ENCODE results near the gene PTH1R. TPM values are rescaled to one million over a fixed set of nuclear protein-coding genes. Genes with fewer than 3 reads are reported as not detected.
A peak's percentile ranks its signal among the peaks of the same experiment; 100 is the strongest.

Gene PTH1R
- polyA plus RNA-seq, 2 of the 4 experiments (the other 2 are of a cell fraction), result 0.45 to 0.53 TPM

DNA sequence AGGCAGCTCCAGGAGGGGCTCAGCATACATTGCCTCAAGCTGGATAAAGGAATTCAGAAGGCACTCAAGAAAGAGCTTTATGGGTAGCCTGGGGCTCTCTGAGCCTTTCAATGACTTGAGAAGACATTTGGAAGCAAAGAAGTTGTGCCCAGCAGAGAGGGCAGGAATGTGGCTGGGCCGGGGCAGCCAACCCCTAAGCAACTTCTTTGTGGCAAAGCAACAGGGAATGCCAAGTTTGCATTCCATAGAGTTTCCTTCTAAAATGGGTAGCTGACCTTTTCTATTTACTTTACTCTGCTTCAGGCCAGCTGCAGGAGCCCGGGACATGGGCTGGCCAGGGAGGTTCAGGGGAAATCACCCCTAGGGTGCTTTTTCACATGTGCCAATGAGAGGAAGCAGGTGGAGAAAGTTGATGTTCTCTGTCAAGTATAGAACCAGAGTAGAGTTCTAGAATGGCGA, 53.5 kb downstream of the PTH1R start:
- TF ChIP-seq MAZ (IDR thresholded peaks at IDR 0.05; ENCODE audit: borderline replicate concordance, low read depth, low read length) (no peak), RFX5 (IDR thresholded peaks at IDR 0.05) (no peak)
- peak in 1 of 2 experiments; percentile 9; a peak in 2 of 6 replicates for ATAC-seq
- Histone ChIP-seq H3K4me2 (peak overlapping the region; percentile 63), H3K4me1 (peaks cover 86% of the 10 kb centered on the region), H3K4me3 (no peak overlapping the region), H3K27ac (peak overlapping the region; percentile 85 to 88), H3K9me3 (peaks cover 6% of the 10 kb centered on the region; the same call in 1 of the 3 replicates)
- 19% methylated on average over 3 of the region's 3 CpGs for WGBS (ENCODE audit: missing lambda C conversion rate)
- no peak for FAIRE-seq
- DNase-seq (ENCODE audit: low read depth in 1 of 2, low spot score in 1 of 2), result peak in 1 of 2 experiments; percentile 26
- POLR2A ChIA-PET, result interaction anchor here (1.4 kb wide), 1 partner anchor 46 kb away, joined by 6 read pairs; the partner anchor contains the start of gene CCDC12
- CTCF ChIA-PET, result interaction anchor here (1.0 to 1.7 kb wide), 5 partner anchors 9 to 66 kb away, joined by 3 to 4 read pairs (median 3); no protein-coding TSS in a partner anchor

DNA sequence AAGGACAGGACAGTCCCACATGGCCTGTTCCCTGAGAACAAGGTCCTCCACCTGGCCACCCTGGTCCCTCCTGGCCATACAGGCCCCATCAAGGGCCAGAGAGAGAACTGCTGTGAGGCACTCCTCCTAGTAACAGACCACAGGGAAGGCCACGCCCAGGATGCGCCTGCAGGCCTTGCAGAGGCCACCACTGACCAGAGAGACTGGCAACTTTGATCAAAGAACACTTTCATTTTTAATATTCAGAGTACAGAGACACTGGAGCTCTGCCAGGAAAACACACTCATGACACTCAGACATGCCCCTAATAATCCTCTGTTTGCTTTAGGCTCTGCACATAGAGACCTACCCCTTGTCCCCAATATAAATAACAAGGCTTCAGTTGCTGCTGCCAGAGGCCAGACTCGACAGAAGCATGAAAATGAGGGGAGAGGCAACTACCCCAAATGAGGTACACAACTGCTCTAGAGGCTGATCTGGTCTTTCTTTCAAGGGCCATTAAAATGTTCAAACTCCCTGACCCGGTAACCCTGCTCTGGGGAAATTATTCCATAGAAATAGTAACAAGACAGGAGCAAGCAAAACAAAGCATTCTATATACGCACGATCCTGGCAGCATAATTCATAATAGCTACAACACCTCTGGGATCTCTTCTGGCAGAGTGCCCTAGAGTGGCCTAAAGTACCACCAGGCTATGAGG, 54.3 kb downstream of the PTH1R start:
- ATAC-seq, result peak; percentile 15 to 46; a peak in 3 of 6 replicates

DNA sequence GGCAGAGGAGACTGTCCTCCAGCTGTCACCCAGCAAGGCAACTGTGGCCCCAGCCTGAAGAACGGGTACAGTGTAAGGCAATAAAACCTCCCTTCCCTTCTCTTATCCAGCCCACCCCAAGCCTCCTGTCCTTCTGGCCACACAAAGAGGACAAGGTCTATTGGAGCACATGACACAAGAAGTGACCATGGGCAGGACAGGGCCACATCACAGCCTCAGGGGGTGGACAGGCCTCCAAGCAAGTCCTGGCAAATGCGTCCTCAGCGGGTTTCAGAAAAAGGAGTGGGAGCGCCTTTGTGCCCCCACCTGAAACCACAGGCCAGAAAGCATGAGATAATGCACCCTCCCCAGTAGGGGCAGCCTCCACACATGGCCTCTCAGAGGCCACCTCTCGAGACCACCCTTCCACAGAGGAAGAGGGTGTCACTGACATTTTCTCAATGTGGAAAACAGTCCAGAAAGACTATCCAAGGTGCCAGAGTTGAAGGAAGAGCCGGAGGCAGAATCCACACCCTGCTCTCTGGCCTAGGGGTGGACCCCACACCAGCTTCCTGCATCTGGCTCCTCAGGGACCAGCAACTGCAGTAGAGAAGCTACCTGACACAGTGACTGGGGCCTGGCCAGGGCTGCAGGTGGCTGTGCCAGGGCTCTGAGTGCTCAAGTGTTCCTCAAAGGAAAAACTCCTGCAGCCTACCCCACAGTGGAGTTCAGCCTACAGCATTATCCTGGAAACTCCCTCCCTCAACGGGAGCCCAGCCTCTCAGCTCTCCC, 55.1 kb downstream of the PTH1R start:
- FAIRE-seq (no peak), DNase-seq (ENCODE audit: low read depth in 1 of 2, low spot score in 1 of 2) (no peak), ATAC-seq (no peak)
- 74% methylated on average over 6 of the region's 7 CpGs for WGBS (ENCODE audit: missing lambda C conversion rate)
- Histone ChIP-seq H3K27ac (peak overlapping the region; percentile 85 to 88), H3K4me1 (peaks cover 84% of the 10 kb centered on the region), H3K4me3 (no peak overlapping the region), H3K4me2 (peak overlapping the region; percentile 63), H3K9me3 (peaks cover 6% of the 10 kb centered on the region; the same call in 1 of the 3 replicates)
- ChIA-PET POLR2A (no interaction called here), CTCF (interaction anchor here (1.1 to 5.3 kb wide), 3 partner anchors 8 to 66 kb away, joined by 4 to 62 read pairs (median 11); no protein-coding TSS in a partner anchor)
- TF ChIP-seq FOSB (CRISPR knock-in tag; IDR thresholded peaks at IDR 0.05), result no peak
- TF ChIP-seq EP300 (IDR thresholded peaks at IDR 0.05), result no peak
- TF ChIP-seq, protein P1, sequence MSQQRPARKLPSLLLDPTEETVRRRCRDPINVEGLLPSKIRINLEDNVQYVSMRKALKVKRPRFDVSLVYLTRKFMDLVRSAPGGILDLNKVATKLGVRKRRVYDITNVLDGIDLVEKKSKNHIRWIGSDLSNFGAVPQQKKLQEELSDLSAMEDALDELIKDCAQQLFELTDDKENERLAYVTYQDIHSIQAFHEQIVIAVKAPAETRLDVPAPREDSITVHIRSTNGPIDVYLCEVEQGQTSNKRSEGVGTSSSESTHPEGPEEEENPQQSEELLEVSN (IDR thresholded peaks at IDR 0.05; ENCODE audit: borderline replicate concordance, low read depth), result no peak
- TF ChIP-seq, protein P2, sequence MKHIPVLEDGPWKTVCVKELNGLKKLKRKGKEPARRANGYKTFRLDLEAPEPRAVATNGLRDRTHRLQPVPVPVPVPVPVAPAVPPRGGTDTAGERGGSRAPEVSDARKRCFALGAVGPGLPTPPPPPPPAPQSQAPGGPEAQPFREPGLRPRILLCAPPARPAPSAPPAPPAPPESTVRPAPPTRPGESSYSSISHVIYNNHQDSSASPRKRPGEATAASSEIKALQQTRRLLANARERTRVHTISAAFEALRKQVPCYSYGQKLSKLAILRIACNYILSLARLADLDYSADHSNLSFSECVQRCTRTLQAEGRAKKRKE (CRISPR knock-in tag; IDR thresholded peaks at IDR 0.05; ENCODE audit: low read depth), result no peak
- no peak for TF ChIP-seq KDM1A (IDR thresholded peaks at IDR 0.05; ENCODE audit: low read depth)
- no peak for TF ChIP-seq BHLHE40 (IDR thresholded peaks at IDR 0.05; ENCODE audit: low read depth, low read length)
- TF ChIP-seq MAFK (IDR thresholded peaks at IDR 0.05; ENCODE audit: partially characterized antibody), result no peak
- no peak for TF ChIP-seq TP53 (CRISPR knock-in tag; IDR thresholded peaks at IDR 0.05)
- TF ChIP-seq, protein P3, sequence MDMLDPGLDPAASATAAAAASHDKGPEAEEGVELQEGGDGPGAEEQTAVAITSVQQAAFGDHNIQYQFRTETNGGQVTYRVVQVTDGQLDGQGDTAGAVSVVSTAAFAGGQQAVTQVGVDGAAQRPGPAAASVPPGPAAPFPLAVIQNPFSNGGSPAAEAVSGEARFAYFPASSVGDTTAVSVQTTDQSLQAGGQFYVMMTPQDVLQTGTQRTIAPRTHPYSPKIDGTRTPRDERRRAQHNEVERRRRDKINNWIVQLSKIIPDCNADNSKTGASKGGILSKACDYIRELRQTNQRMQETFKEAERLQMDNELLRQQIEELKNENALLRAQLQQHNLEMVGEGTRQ (IDR thresholded peaks at IDR 0.05), result no peak
- no peak for TF ChIP-seq HOXA7 (CRISPR knock-in tag; IDR thresholded peaks at IDR 0.05)
- no peak for TF ChIP-seq EHF (CRISPR knock-in tag; IDR thresholded peaks at IDR 0.05)
- TF ChIP-seq GATA3 (IDR thresholded peaks at IDR 0.05; ENCODE audit: borderline replicate concordance), result no peak
- TF ChIP-seq HDAC2 (IDR thresholded peaks at IDR 0.05), result no peak
- no peak for TF ChIP-seq RAD21 (conservative IDR thresholded peaks at IDR 0.05 in 1 of 2, IDR thresholded peaks at IDR 0.05 in 1 of 2)
- TF ChIP-seq CHD2 (IDR thresholded peaks at IDR 0.05; ENCODE audit: low read length, partially characterized antibody), result no peak

More for the DNA sequence above, 54.3 kb downstream of the PTH1R start:
- Histone ChIP-seq H3K4me1 (peaks cover 86% of the 10 kb centered on the region), H3K4me2 (peak overlapping the region; percentile 63), H3K27ac (peak overlapping the region; percentile 85 to 88), H3K9me3 (peaks cover 6% of the 10 kb centered on the region; the same call in 1 of the 3 replicates), H3K4me3 (no peak overlapping the region)
- ChIA-PET POLR2A (interaction anchor here (1.4 kb wide), 1 partner anchor 45 kb away, joined by 6 read pairs; the partner anchor contains the start of gene CCDC12), CTCF (interaction anchor here (1.1 to 5.3 kb wide), 3 partner anchors 8 to 23 kb away, joined by 3 to 62 read pairs (median 4); no protein-coding TSS in a partner anchor)
- TF ChIP-seq MYC (IDR thresholded peaks at IDR 0.05; ENCODE audit: borderline replicate concordance, low read length) (no peak), JUNB (IDR thresholded peaks at IDR 0.05) (no peak), ZNF302 (CRISPR knock-in tag; IDR thresholded peaks at IDR 0.05) (no peak), CEBPB (IDR thresholded peaks at IDR 0.05) (no peak), EP300 (IDR thresholded peaks at IDR 0.05) (no peak), TFCP2L1 (CRISPR knock-in tag; IDR thresholded peaks at IDR 0.05) (no peak), RARB (CRISPR knock-in tag; IDR thresholded peaks at IDR 0.05) (no peak), NFE2L2 (conservative IDR thresholded peaks at IDR 0.05; ENCODE audit: low read length) (no peak), JUN (IDR thresholded peaks at IDR 0.05) (no peak), CHD4 (IDR thresholded peaks at IDR 0.05; ENCODE audit: borderline replicate concordance) (no peak), POLR2A (IDR thresholded peaks at IDR 0.05; ENCODE audit: low read length) (no peak), FOSB (CRISPR knock-in tag; IDR thresholded peaks at IDR 0.05) (no peak), KDM5A (IDR thresholded peaks at IDR 0.05) (no peak), HOXA7 (CRISPR knock-in tag; IDR thresholded peaks at IDR 0.05) (no peak)
- TF ChIP-seq, protein P1 (IDR thresholded peaks at IDR 0.05; ENCODE audit: borderline replicate concordance, low read depth), result no peak
- TF ChIP-seq, protein P4, sequence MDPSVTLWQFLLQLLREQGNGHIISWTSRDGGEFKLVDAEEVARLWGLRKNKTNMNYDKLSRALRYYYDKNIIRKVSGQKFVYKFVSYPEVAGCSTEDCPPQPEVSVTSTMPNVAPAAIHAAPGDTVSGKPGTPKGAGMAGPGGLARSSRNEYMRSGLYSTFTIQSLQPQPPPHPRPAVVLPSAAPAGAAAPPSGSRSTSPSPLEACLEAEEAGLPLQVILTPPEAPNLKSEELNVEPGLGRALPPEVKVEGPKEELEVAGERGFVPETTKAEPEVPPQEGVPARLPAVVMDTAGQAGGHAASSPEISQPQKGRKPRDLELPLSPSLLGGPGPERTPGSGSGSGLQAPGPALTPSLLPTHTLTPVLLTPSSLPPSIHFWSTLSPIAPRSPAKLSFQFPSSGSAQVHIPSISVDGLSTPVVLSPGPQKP (IDR thresholded peaks at IDR 0.05; ENCODE audit: low read depth, low read length), result no peak
- TF ChIP-seq, protein P5, sequence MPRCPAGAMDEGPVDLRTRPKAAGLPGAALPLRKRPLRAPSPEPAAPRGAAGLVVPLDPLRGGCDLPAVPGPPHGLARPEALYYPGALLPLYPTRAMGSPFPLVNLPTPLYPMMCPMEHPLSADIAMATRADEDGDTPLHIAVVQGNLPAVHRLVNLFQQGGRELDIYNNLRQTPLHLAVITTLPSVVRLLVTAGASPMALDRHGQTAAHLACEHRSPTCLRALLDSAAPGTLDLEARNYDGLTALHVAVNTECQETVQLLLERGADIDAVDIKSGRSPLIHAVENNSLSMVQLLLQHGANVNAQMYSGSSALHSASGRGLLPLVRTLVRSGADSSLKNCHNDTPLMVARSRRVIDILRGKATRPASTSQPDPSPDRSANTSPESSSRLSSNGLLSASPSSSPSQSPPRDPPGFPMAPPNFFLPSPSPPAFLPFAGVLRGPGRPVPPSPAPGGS (IDR thresholded peaks at IDR 0.05), result no peak
- FAIRE-seq (no peak), DNase-seq (ENCODE audit: low read depth in 1 of 2, low spot score in 1 of 2) (peak in 1 of 2 experiments; percentile 35)
- WGBS (ENCODE audit: missing lambda C conversion rate), result 35% methylated on average over 6 of the region's 6 CpGs
